Panc1 (cell line): ENCODE measurements around the gene NEK6. TPM values are rescaled to one million over a fixed set of nuclear protein-coding genes. Genes with fewer than 3 reads are reported as not detected.

Experiments
- ATAC-seq: fragments of 200-7000 bp; cut with Tn5 transposase; 2 replicates; pipeline ENCODE4 v1.9.1; 2020; ENCODE audit warnings: mild to moderate bottlenecking, moderate library complexity
- BruUV-seq: library from RNA; stranded (reverse); fragments of 400-500 nt; replicated peaks from 2 replicates; lab custom pipeline; 2021; lab: Mats Ljungman, UMichigan
- CTCF ChIA-PET: fragments of 300-600 bp; sonication (Branson Sonifier 250); formaldehyde crosslinking; loops from one replicate; lab custom pipeline; 2022; ENCODE audit warnings: antibody characterized with exemption; lab: Charles Lee
- POLR2A ChIA-PET: fragments of 300-600 bp; sonication (Branson Sonifier 250); formaldehyde crosslinking; loops from one replicate; lab custom pipeline; 2022; ENCODE audit warnings: antibody characterized with exemption; lab: Charles Lee
- DNase-seq: peaks from one replicate; pipeline ENCODE4 v3.0.0-alpha.2; 2010; ENCODE audit warnings: low read depth, low spot score
- H3K27ac ChIP-seq: 2 replicates; pipeline ENCODE4 v1.5.1; 2011; ENCODE audit warnings: mild to moderate bottlenecking, low read length, inconsistent platforms
- H3K27me3 ChIP-seq: fragments of 200-500 bp; sonication (Bioruptor generic); 2 replicates; pipeline ENCODE4 v1.6.0; 2014; ENCODE audit warnings: low read length, inconsistent platforms; ENCODE audit not compliant: control insufficient read depth, insufficient read depth
- H3K36me3 ChIP-seq: fragments of 200-500 bp; sonication (Bioruptor generic); 2 replicates; pipeline ENCODE4 v1.5.1; 2014; ENCODE audit warnings: inconsistent platforms, mild to moderate bottlenecking, low read length, moderate library complexity; ENCODE audit not compliant: control insufficient read depth, insufficient read depth
- H3K4me1 ChIP-seq: 2 replicates; pipeline ENCODE4 v1.5.1; 2011; ENCODE audit warnings: inconsistent platforms, mild to moderate bottlenecking, low read length, moderate library complexity; ENCODE audit not compliant: control insufficient read depth, insufficient read depth
- H3K4me3 ChIP-seq, 2 experiments: 2 replicates each; pipeline ENCODE4 v1.5.1; 2011 to 2012; ENCODE audit warnings: low read depth in 2 of 2, low read length in 2 of 2, mild to moderate bottlenecking in 2 of 2, inconsistent platforms in 1 of 2, moderate library complexity in 1 of 2
- H3K9me3 ChIP-seq: fragments of 200-500 bp; sonication (Bioruptor generic); 2 replicates; pipeline ENCODE4 v1.5.1; 2014; ENCODE audit warnings: low read depth, mild to moderate bottlenecking, inconsistent platforms, low read length, moderate library complexity; ENCODE audit not compliant: control insufficient read depth, insufficient read depth
- POLR2AphosphoS5 ChIP-seq: IDR thresholded peaks from 2 replicates; pipeline ENCODE4 v1.6.1; 2012; ENCODE audit warnings: mild to moderate bottlenecking, low read depth, low read length, moderate library complexity
- SIN3A ChIP-seq: IDR thresholded peaks from 2 replicates; pipeline ENCODE4 v1.6.1; 2012; ENCODE audit warnings: low read depth, mild to moderate bottlenecking, low read length, moderate library complexity, borderline replicate concordance; ENCODE audit not compliant: insufficient read depth
- TCF7L2 ChIP-seq: IDR thresholded peaks from 2 replicates; pipeline ENCODE4 v1.6.1; 2011; ENCODE audit warnings: mild to moderate bottlenecking, low read depth, low read length, inconsistent platforms
- in situ Hi-C: cut with HindIII; loops from 2 replicates; pipeline ENCODE4 v1.10.0; 2016; ENCODE audit warnings: low sequenced_read_pairs, low pct_unique_long_range_greater_than_20kb
- intact Hi-C: fragments of 100-400 bp; cut with micrococcal nuclease; formaldehyde crosslinking; loops from one replicate; pipeline ENCODE4 v1.10.0; 2022; ENCODE audit not compliant: unreplicated experiment
- total RNA-seq: library from RNA; stranded (reverse); gene quantifications from one replicate; pipeline ENCODE4 v1.2.1, GENCODE V29; 2021; ENCODE audit not compliant: unreplicated experiment
- TF ChIP-seq, protein P1 (sequence below): fragments of 450-650 bp; IDR thresholded peaks from 2 replicates; pipeline ENCODE4 v1.5.1; 2017; ENCODE audit warnings: mild to moderate bottlenecking
- TF ChIP-seq, protein P2 (sequence below), 2 experiments: IDR thresholded peaks; 2 replicates each; pipeline ENCODE4 v1.6.1; 2011 to 2012; ENCODE audit warnings: low read depth in 2 of 2, control low read depth in 1 of 2, low read length in 1 of 2, mild to moderate bottlenecking in 1 of 2, moderate library complexity in 1 of 2; ENCODE audit not compliant: insufficient read depth in 1 of 2

Gene NEK6
- total RNA-seq, 1 experiment from 2014 or later = 56.3 TPM

DNA sequence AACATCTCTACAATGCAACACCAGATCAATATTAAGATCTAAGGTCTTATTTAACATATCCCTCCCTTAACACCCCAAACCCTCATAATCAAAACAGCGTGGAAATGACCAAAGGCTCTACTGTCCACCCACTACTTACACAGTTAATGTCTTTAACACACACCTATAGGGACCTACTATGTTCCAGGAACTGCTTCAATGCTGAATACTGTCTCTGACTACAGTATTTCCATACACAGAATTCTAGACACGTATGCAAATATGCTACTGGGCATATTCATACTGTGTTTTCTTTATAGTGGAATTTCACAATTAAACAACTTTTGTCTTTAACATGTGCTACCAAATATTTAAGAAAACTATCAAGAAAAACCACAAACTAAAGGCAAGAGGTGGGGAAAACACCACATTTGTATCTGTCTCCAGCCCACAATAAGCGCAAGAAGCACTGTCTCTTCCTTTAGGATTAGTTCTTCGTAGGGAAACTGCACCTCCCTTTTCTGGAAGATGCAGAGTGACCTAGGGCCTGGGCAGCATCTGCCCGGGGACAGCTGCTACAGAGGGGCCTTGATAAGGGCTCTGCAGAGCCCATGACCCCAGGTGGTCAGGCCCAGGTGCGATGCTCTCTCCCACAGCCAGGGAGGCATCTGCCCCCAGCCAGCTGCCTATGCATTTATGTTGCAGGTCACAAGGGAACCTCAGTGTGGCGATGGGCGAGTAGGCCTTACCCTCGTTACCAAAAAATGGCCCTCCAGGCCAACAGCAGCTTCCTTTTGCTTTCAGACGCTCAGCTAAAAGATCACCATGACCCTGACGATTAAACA lies 102.3 kb downstream of the NEK6 start:
- intact Hi-C loops = no loop called here
- peaks cover 31% of the 10 kb centered on the region for H3K4me1 ChIP-seq
- H3K27ac ChIP-seq = no peak overlapping the region
- in situ Hi-C loops = no loop called here
- BruUV-seq = no TSS peak
- no peak for DNase-seq
- TF ChIP-seq TCF7L2 (no peak), SIN3A (no peak), POLR2AphosphoS5 (no peak)
- TF ChIP-seq, protein P1, sequence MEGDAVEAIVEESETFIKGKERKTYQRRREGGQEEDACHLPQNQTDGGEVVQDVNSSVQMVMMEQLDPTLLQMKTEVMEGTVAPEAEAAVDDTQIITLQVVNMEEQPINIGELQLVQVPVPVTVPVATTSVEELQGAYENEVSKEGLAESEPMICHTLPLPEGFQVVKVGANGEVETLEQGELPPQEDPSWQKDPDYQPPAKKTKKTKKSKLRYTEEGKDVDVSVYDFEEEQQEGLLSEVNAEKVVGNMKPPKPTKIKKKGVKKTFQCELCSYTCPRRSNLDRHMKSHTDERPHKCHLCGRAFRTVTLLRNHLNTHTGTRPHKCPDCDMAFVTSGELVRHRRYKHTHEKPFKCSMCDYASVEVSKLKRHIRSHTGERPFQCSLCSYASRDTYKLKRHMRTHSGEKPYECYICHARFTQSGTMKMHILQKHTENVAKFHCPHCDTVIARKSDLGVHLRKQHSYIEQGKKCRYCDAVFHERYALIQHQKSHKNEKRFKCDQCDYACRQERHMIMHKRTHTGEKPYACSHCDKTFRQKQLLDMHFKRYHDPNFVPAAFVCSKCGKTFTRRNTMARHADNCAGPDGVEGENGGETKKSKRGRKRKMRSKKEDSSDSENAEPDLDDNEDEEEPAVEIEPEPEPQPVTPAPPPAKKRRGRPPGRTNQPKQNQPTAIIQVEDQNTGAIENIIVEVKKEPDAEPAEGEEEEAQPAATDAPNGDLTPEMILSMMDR = no peak
- TF ChIP-seq, protein P2, sequence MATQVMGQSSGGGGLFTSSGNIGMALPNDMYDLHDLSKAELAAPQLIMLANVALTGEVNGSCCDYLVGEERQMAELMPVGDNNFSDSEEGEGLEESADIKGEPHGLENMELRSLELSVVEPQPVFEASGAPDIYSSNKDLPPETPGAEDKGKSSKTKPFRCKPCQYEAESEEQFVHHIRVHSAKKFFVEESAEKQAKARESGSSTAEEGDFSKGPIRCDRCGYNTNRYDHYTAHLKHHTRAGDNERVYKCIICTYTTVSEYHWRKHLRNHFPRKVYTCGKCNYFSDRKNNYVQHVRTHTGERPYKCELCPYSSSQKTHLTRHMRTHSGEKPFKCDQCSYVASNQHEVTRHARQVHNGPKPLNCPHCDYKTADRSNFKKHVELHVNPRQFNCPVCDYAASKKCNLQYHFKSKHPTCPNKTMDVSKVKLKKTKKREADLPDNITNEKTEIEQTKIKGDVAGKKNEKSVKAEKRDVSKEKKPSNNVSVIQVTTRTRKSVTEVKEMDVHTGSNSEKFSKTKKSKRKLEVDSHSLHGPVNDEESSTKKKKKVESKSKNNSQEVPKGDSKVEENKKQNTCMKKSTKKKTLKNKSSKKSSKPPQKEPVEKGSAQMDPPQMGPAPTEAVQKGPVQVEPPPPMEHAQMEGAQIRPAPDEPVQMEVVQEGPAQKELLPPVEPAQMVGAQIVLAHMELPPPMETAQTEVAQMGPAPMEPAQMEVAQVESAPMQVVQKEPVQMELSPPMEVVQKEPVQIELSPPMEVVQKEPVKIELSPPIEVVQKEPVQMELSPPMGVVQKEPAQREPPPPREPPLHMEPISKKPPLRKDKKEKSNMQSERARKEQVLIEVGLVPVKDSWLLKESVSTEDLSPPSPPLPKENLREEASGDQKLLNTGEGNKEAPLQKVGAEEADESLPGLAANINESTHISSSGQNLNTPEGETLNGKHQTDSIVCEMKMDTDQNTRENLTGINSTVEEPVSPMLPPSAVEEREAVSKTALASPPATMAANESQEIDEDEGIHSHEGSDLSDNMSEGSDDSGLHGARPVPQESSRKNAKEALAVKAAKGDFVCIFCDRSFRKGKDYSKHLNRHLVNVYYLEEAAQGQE (IDR thresholded peaks at IDR 0.05; ENCODE audit: insufficient read depth in 1 of 2, low read depth in 2 of 2, low read length in 1 of 2) = no peak
- no peaks in the 10 kb centered on the region for H3K36me3 ChIP-seq
- CTCF ChIA-PET = no interaction called here
- POLR2A ChIA-PET = no interaction called here
- ATAC-seq = no peak
- no peaks in the 10 kb centered on the region for H3K27me3 ChIP-seq
- no peaks in the 10 kb centered on the region for H3K9me3 ChIP-seq
- no peak overlapping the region for H3K4me3 ChIP-seq

DNA sequence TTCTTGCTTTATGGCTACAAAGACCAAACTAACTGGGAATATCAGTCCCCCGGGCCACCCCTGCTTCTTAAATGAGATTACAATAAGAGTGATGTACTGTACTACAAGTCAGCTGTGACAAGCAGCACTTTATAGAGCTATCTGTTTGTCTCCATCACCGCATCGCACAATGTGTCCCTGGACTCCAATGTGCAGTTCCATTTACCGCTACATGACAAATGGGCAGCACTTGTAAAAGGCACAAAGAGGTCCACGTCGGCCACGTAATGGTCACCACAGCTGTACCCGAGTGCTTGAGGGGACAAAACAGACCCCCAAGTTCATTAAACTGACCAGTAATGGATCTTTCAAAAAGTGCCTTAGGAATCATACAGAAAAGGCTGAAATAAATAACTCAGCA lies 103.4 kb downstream of the NEK6 start:
- intact Hi-C loops (no loop called here), in situ Hi-C loops (no loop called here)
- ATAC-seq (no peak), DNase-seq (no peak)
- Histone ChIP-seq H3K36me3 (no peaks in the 10 kb centered on the region), H3K9me3 (no peaks in the 10 kb centered on the region), H3K4me1 (peaks cover 22% of the 10 kb centered on the region), H3K27me3 (no peaks in the 10 kb centered on the region), H3K27ac (no peak overlapping the region), H3K4me3 (no peak overlapping the region)
- CTCF ChIA-PET = no interaction called here
- POLR2A ChIA-PET = interaction anchor here (0.6 kb wide), 1 partner anchor 47 kb away, joined by 4 read pairs; no protein-coding TSS in a partner anchor
- TF ChIP-seq SIN3A = no peak
- TF ChIP-seq, protein P2 (IDR thresholded peaks at IDR 0.05; ENCODE audit: insufficient read depth in 1 of 2, low read depth in 2 of 2, low read length in 1 of 2) = no peak
- no peak for TF ChIP-seq TCF7L2
- TF ChIP-seq POLR2AphosphoS5 = no peak
- TF ChIP-seq, protein P1 = no peak
- no TSS peak for BruUV-seq
